Measurements from ENCODE around the gene LRBA.
A peak's percentile ranks its signal among the peaks of the same experiment; 100 is the strongest.

The LRBA gene

DNA sequence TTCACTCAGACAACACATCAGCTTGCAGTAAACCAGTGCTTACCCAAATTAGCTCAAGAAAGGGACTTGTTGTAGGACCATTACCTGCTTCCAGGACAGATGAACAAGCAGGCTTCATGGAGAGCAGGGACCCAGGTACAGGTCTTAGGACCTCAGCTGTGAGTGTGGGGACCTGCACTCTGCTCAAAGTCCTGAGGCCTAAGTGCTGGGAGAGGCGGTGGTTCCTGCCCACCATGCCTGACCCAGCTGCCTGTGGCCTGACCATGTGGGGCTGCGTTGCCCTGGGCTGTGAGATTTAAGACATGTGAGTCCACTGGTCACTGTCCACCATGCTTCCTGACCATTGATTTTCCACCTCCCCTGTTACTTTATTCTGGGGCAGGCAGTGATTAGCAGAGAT lies 796.6 kb downstream of the LRBA start:
- no peak overlapping the region for H3K4me3 ChIP-seq (ENCODE audit: control insufficient read depth, low read depth, low read length)
- no peak for TF ChIP-seq CTCF (IDR thresholded peaks at IDR 0.05; ENCODE audit: control insufficient read depth, insufficient read depth, low read depth, low read length, missing control alignments)
- no peak for DNase-seq (ENCODE audit: low read depth)

DNA sequence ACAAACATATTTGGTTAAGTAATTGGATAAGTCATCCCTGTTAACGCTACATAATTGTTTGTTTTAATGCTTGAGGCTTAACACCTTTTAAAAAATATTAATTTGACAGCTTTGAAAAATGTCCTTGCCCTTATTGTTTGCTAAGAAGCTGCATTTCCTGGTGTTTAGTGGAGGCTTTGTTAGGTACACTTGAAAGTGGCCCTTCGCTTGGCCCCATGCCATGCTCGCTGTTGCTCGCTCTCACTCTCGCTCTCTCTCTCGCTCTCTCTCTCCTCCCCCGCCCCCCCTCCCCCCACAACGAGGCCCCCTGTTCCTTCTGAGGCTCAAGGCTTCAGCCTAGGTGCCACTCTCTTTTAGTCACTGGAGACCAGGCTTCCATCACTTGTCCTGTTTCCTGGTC lies 797.3 kb downstream of the LRBA start:
- no peak overlapping the region for H3K4me3 ChIP-seq (ENCODE audit: control insufficient read depth, low read depth, low read length)
- TF ChIP-seq CTCF (IDR thresholded peaks at IDR 0.05; ENCODE audit: control insufficient read depth, insufficient read depth, low read depth, low read length, missing control alignments): no peak
- no peak for DNase-seq (ENCODE audit: low read depth)

DNA sequence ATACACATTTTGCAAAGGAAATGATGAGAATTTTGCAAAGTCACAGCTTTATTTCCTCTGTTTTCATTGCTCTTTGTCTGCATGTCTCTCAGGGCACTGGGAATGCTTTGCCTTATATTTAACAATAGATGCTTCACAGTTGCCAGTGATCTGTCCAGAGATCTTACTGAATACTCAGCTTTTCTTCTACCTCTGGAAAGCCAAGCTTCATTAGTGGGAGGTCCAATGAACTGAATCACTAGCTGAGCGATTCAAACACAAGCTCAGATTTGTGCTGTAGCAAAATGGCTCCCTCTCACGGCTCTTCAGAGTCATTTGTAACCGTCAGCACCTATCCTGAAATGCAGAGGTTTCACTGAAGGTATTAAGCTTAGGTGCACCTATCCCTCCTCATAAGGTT lies 797.9 kb downstream of the LRBA start:
- peak; percentile 72 for DNase-seq (ENCODE audit: low read depth)
- H3K4me3 ChIP-seq (ENCODE audit: control insufficient read depth, low read depth, low read length): no peak overlapping the region
- peak; percentile 57 for TF ChIP-seq CTCF (IDR thresholded peaks at IDR 0.05; ENCODE audit: control insufficient read depth, insufficient read depth, low read depth, low read length, missing control alignments)

GRCh38 chr4:150216726-150217125 lies 798.4 kb downstream of the LRBA start:
- H3K4me3 ChIP-seq (ENCODE audit: control insufficient read depth, low read depth, low read length): no peak overlapping the region

GRCh38 chr4:150215601-150216000 lies 799.5 kb downstream of the LRBA start:
- no peak overlapping the region for H3K4me3 ChIP-seq (ENCODE audit: control insufficient read depth, low read depth, low read length)
- DNase-seq (ENCODE audit: low read depth): no peak
- no peak for TF ChIP-seq CTCF (IDR thresholded peaks at IDR 0.05; ENCODE audit: control insufficient read depth, insufficient read depth, low read depth, low read length, missing control alignments)

More at GRCh38 chr4:150216726-150217125, 798.4 kb downstream of the LRBA start:
- TF ChIP-seq CTCF (IDR thresholded peaks at IDR 0.05; ENCODE audit: control insufficient read depth, insufficient read depth, low read depth, low read length, missing control alignments): no peak
- no peak for DNase-seq (ENCODE audit: low read depth)
